CD8-positive, alpha-beta memory T cell (primary cell): ENCODE measurements around the gene LAMA2. TPM values are rescaled to one million over a fixed set of nuclear protein-coding genes. Genes with fewer than 3 reads are reported as not detected.

Experiments
- CTCF ChIA-PET: fragments of 350-600 bp; sonication (Branson Sonifier 250); formaldehyde crosslinking; loops from one replicate; lab custom pipeline; 2021; ENCODE audit warnings: antibody characterized with exemption; lab: Charles Lee
- POLR2A ChIA-PET: fragments of 350-600 bp; sonication (Branson Sonifier 250); formaldehyde crosslinking; loops from one replicate; lab custom pipeline; 2021; ENCODE audit warnings: antibody characterized with exemption; lab: Charles Lee
- DNase-seq, 5 donors: peaks; one replicate each; pipeline versions ENCODE4 v3.0.0 to v3.0.0-alpha.2; 2020 to 2022; ENCODE audit warnings: mixed read lengths in 1 of 5
- H3K27ac ChIP-seq: one replicate; pipeline ENCODE4 v1.7.0; 2013; ENCODE audit warnings: low read depth, mild to moderate bottlenecking, low read length, moderate library complexity
- H3K27me3 ChIP-seq: 2 replicates; pipeline ENCODE4 v1.7.0; 2013; ENCODE audit warnings: low read length, mild to moderate bottlenecking; ENCODE audit not compliant: insufficient read depth, poor library complexity, severe bottlenecking
- H3K36me3 ChIP-seq: 2 replicates; pipeline ENCODE4 v1.7.0; 2013; ENCODE audit warnings: mild to moderate bottlenecking, low read length, moderate library complexity; ENCODE audit not compliant: insufficient read depth
- H3K4me1 ChIP-seq: 2 replicates; pipeline ENCODE4 v1.7.0; 2013; ENCODE audit warnings: mild to moderate bottlenecking, low read length, moderate library complexity; ENCODE audit not compliant: insufficient read depth
- H3K4me3 ChIP-seq: 2 replicates; pipeline ENCODE4 v1.7.0; 2013; ENCODE audit warnings: mild to moderate bottlenecking, low read length
- H3K9me3 ChIP-seq: 2 replicates; pipeline ENCODE4 v1.7.0; 2013; ENCODE audit warnings: mild to moderate bottlenecking, low read length
- H3K27ac Mint-ChIP-seq, 8 donors: one replicate each; pipeline ENCODE4 v1.8.0; 2020 to 2021; ENCODE audit warnings: mixed read lengths in 8 of 8, mild to moderate bottlenecking in 6 of 8, inconsistent platforms in 3 of 8, moderate library complexity in 3 of 8
- H3K27me3 Mint-ChIP-seq, 2 donors: one replicate each; pipeline ENCODE4 v1.8.0; 2020 to 2021; ENCODE audit warnings: mixed read lengths in 2 of 2, mild to moderate bottlenecking in 1 of 2, moderate library complexity in 1 of 2
- H3K36me3 Mint-ChIP-seq, 3 donors: one replicate each; pipeline ENCODE4 v1.8.0; 2020 to 2021; ENCODE audit warnings: mixed read lengths in 3 of 3, inconsistent platforms in 1 of 3, mild to moderate bottlenecking in 1 of 3
- H3K4me1 Mint-ChIP-seq, 3 donors: one replicate each; pipeline ENCODE4 v1.8.0; 2020 to 2021; ENCODE audit warnings: mixed read lengths in 3 of 3, inconsistent platforms in 1 of 3, mild to moderate bottlenecking in 1 of 3
- H3K4me3 Mint-ChIP-seq, 7 donors: one replicate each; pipeline ENCODE4 v1.8.0; 2020 to 2021; ENCODE audit warnings: mixed read lengths in 7 of 7, mild to moderate bottlenecking in 6 of 7, moderate library complexity in 4 of 7, inconsistent platforms in 2 of 7
- H3K9me3 Mint-ChIP-seq, 5 donors: one replicate each; pipeline ENCODE4 v1.8.0; 2020 to 2022; ENCODE audit warnings: mixed read lengths in 5 of 5, mild to moderate bottlenecking in 3 of 5, moderate library complexity in 2 of 5, inconsistent platforms in 1 of 5
- polyA plus RNA-seq: library from polyadenylated mRNA; unstranded; fragments of 300-500 nt; fragmentation: Illumina TruSeq; gene quantifications from one replicate; pipeline ENCODE4 v1.2.3, GENCODE V29; 2021
- total RNA-seq, 2 experiments: library from RNA; stranded (reverse); gene quantifications; one replicate each; pipeline ENCODE4 v1.2.3, GENCODE V29; 2021

Gene LAMA2
- total and polyA plus RNA-seq, 3 experiments from 2014 or later: 0.09 to 0.96 (median 0.45) TPM

GRCh38 chr6:128885381-128885780, 2.4 kb downstream of the LAMA2 start:
- no peak overlapping the region for H3K27ac ChIP-seq
- peaks cover 8% of the 10 kb centered on the region for H3K27me3 ChIP-seq
- Mint-ChIP-seq H3K27ac (no peak overlapping the region), H3K4me1 (peaks cover 3 to 13% (median 4%) of the 10 kb centered on the region in 3 donors), H3K27me3 (peaks cover 8 to 23% of the 10 kb centered on the region in 2 donors), H3K36me3 (no peaks in the 10 kb centered on the region), H3K4me3 (no peak overlapping the region), H3K9me3 (peaks cover 0 to 2% (median 0%) of the 10 kb centered on the region in 5 donors)
- no peaks in the 10 kb centered on the region for H3K36me3 ChIP-seq
- no peak overlapping the region for H3K4me3 ChIP-seq
- no peaks in the 10 kb centered on the region for H3K4me1 ChIP-seq
- no peak for DNase-seq
- CTCF ChIA-PET: no interaction called here
- POLR2A ChIA-PET: no interaction called here
- H3K9me3 ChIP-seq: no peaks in the 10 kb centered on the region

GRCh38 chr6:128886706-128887105, 3.8 kb downstream of the LAMA2 start:
- Mint-ChIP-seq H3K4me3 (no peak overlapping the region), H3K27me3 (peaks cover 8 to 23% of the 10 kb centered on the region in 2 donors), H3K9me3 (peaks cover 0 to 2% (median 0%) of the 10 kb centered on the region in 5 donors), H3K36me3 (no peaks in the 10 kb centered on the region), H3K4me1 (peaks cover 3 to 13% (median 4%) of the 10 kb centered on the region in 3 donors), H3K27ac (no peak overlapping the region)
- no peaks in the 10 kb centered on the region for H3K36me3 ChIP-seq
- no peak overlapping the region for H3K27ac ChIP-seq
- no peaks in the 10 kb centered on the region for H3K4me1 ChIP-seq
- no peaks in the 10 kb centered on the region for H3K9me3 ChIP-seq
- POLR2A ChIA-PET: no interaction called here
- H3K4me3 ChIP-seq: no peak overlapping the region
- peaks cover 8% of the 10 kb centered on the region for H3K27me3 ChIP-seq
- CTCF ChIA-PET: no interaction called here
- DNase-seq: no peak

- Histone ChIP-seq H3K27me3 (no peaks in the 10 kb centered on the region), H3K9me3 (no peaks in the 10 kb centered on the region), H3K4me3 (no peak overlapping the region), H3K36me3 (no peaks in the 10 kb centered on the region), H3K4me1 (no peaks in the 10 kb centered on the region), H3K27ac (no peak overlapping the region)
- no peaks in the 10 kb centered on the region for H3K9me3 Mint-ChIP-seq
- ChIA-PET CTCF (no interaction called here), POLR2A (no interaction called here)
- H3K27me3 Mint-ChIP-seq: peaks cover 3 to 7% of the 10 kb centered on the region in 2 donors
- H3K4me1 Mint-ChIP-seq: no peaks in the 10 kb centered on the region
- no peaks in the 10 kb centered on the region for H3K36me3 Mint-ChIP-seq
- H3K4me3 Mint-ChIP-seq: no peak overlapping the region
- H3K27ac Mint-ChIP-seq: no peak overlapping the region
- DNase-seq: no peak
Measured at GRCh38 chr6:128888444-128889175, 5.7 kb downstream of the LAMA2 start.

GRCh38 chr6:128889870-128890269, 6.9 kb downstream of the LAMA2 start:
- no peaks in the 10 kb centered on the region for H3K4me1 ChIP-seq
- Mint-ChIP-seq H3K4me3 (no peak overlapping the region), H3K4me1 (no peaks in the 10 kb centered on the region), H3K9me3 (no peaks in the 10 kb centered on the region), H3K27ac (no peak overlapping the region), H3K36me3 (no peaks in the 10 kb centered on the region), H3K27me3 (peaks cover 3 to 5% of the 10 kb centered on the region in 2 donors)
- DNase-seq: no peak
- no peaks in the 10 kb centered on the region for H3K27me3 ChIP-seq
- CTCF ChIA-PET: no interaction called here
- H3K9me3 ChIP-seq: no peaks in the 10 kb centered on the region
- POLR2A ChIA-PET: no interaction called here
- no peaks in the 10 kb centered on the region for H3K36me3 ChIP-seq
- H3K27ac ChIP-seq: no peak overlapping the region
- H3K4me3 ChIP-seq: no peak overlapping the region

- H3K4me3 ChIP-seq: no peak overlapping the region
- H3K4me1 ChIP-seq: no peaks in the 10 kb centered on the region
- H3K27ac ChIP-seq: no peak overlapping the region
- no peaks in the 10 kb centered on the region for H3K27me3 ChIP-seq
- H3K36me3 ChIP-seq: no peaks in the 10 kb centered on the region
- DNase-seq: no peak
- Mint-ChIP-seq H3K4me3 (no peak overlapping the region), H3K9me3 (peaks cover 0 to 3% (median 0%) of the 10 kb centered on the region in 5 donors), H3K27ac (no peak overlapping the region), H3K36me3 (no peaks in the 10 kb centered on the region), H3K27me3 (peaks cover 0 to 2% of the 10 kb centered on the region in 2 donors), H3K4me1 (no peaks in the 10 kb centered on the region)
- ChIA-PET CTCF (no interaction called here), POLR2A (no interaction called here)
- H3K9me3 ChIP-seq: no peaks in the 10 kb centered on the region
Measured at GRCh38 chr6:128892079-128892478, 9.1 kb downstream of the LAMA2 start.

GRCh38 chr6:128899341-128900050, 16.6 kb downstream of the LAMA2 start:
- Histone ChIP-seq H3K4me1 (no peaks in the 10 kb centered on the region), H3K27ac (no peak overlapping the region), H3K36me3 (no peaks in the 10 kb centered on the region), H3K4me3 (no peak overlapping the region), H3K27me3 (no peaks in the 10 kb centered on the region), H3K9me3 (no peaks in the 10 kb centered on the region)
- H3K27ac Mint-ChIP-seq: no peak overlapping the region
- no peaks in the 10 kb centered on the region for H3K27me3 Mint-ChIP-seq
- ChIA-PET CTCF (no interaction called here), POLR2A (no interaction called here)
- peaks cover 0 to 3% (median 0%) of the 10 kb centered on the region in 5 donors for H3K9me3 Mint-ChIP-seq
- no peak overlapping the region for H3K4me3 Mint-ChIP-seq
- DNase-seq: no peak
- no peaks in the 10 kb centered on the region for H3K4me1 Mint-ChIP-seq
- no peaks in the 10 kb centered on the region for H3K36me3 Mint-ChIP-seq

- Mint-ChIP-seq H3K4me1 (no peaks in the 10 kb centered on the region), H3K4me3 (no peak overlapping the region), H3K9me3 (peaks cover 0 to 4% (median 0%) of the 10 kb centered on the region in 5 donors), H3K36me3 (no peaks in the 10 kb centered on the region), H3K27ac (no peak overlapping the region), H3K27me3 (no peaks in the 10 kb centered on the region)
- H3K9me3 ChIP-seq: no peaks in the 10 kb centered on the region
- no peaks in the 10 kb centered on the region for H3K4me1 ChIP-seq
- no peak for DNase-seq
- POLR2A ChIA-PET: no interaction called here
- CTCF ChIA-PET: no interaction called here
- H3K36me3 ChIP-seq: no peaks in the 10 kb centered on the region
- H3K4me3 ChIP-seq: no peak overlapping the region
- no peak overlapping the region for H3K27ac ChIP-seq
- no peaks in the 10 kb centered on the region for H3K27me3 ChIP-seq
Measured at GRCh38 chr6:128903715-128904114, 20.8 kb downstream of the LAMA2 start.

GRCh38 chr6:128914051-128914450, 31.1 kb downstream of the LAMA2 start:
- ChIA-PET CTCF (no interaction called here), POLR2A (no interaction called here)
- Mint-ChIP-seq H3K4me1 (no peaks in the 10 kb centered on the region), H3K36me3 (no peaks in the 10 kb centered on the region), H3K9me3 (peaks cover 0 to 5% (median 0%) of the 10 kb centered on the region in 5 donors), H3K4me3 (no peak overlapping the region), H3K27ac (no peak overlapping the region), H3K27me3 (peaks cover 0 to 3% of the 10 kb centered on the region in 2 donors)
- Histone ChIP-seq H3K27me3 (no peaks in the 10 kb centered on the region), H3K9me3 (no peaks in the 10 kb centered on the region), H3K4me3 (no peak overlapping the region), H3K27ac (no peak overlapping the region), H3K36me3 (no peaks in the 10 kb centered on the region), H3K4me1 (no peaks in the 10 kb centered on the region)
- DNase-seq: no peak
